Vagina (tissue), 2 donors: ENCODE data around the gene NAXE.

Experiments used
- CTCF ChIP-seq, 3 experiments: fragments of 450-650 bp in 2 of 3; fragments of 200-600 bp in 1 of 3; sonication (generic) in 1 of 3; IDR thresholded peaks; one replicate each; pipeline ENCODE4 v1.5.1; 2017 to 2019; ENCODE audit warnings: antibody characterized with exemption in 3 of 3, mild to moderate bottlenecking in 2 of 3, moderate library complexity in 2 of 3
- POLR2A ChIP-seq, 2 donors: fragments of 450-650 bp; IDR thresholded peaks; one replicate each; pipeline ENCODE4 v1.6.1; 2017; ENCODE audit warnings: antibody characterized with exemption in 2 of 2, mild to moderate bottlenecking in 2 of 2, moderate library complexity in 2 of 2
- POLR2AphosphoS5 ChIP-seq, 2 donors: sonication (generic); formaldehyde crosslinking; IDR thresholded peaks; one replicate each; pipeline ENCODE4 v1.9.0; 2017; ENCODE audit warnings: antibody characterized with exemption in 2 of 2, mild to moderate bottlenecking in 2 of 2, low read depth in 1 of 2; ENCODE audit not compliant: insufficient read depth in 1 of 2

GRCh38 chr1:156622581-156623297 is 31.2 kb downstream of the NAXE start:
- no peak for TF ChIP-seq POLR2A (IDR thresholded peaks at IDR 0.05)
- TF ChIP-seq CTCF (IDR thresholded peaks at IDR 0.05): no peak
- no peak for TF ChIP-seq POLR2AphosphoS5 (IDR thresholded peaks at IDR 0.05; ENCODE audit: insufficient read depth in 1 of 2, low read depth in 1 of 2)
